Mucosa of stomach (tissue), 1 donor: ENCODE results near the gene ADAMTSL3.

Experiments used
- H3K27me3 ChIP-seq: one replicate; pipeline ENCODE4 v1.7.0; 2013; ENCODE audit warnings: mild to moderate bottlenecking, low read length; ENCODE audit not compliant: control insufficient read depth, insufficient read depth
- H3K36me3 ChIP-seq: one replicate; pipeline ENCODE4 v1.7.0; 2013; ENCODE audit warnings: low read length; ENCODE audit not compliant: control insufficient read depth, insufficient read depth
- H3K4me1 ChIP-seq: one replicate; pipeline ENCODE4 v1.7.0; 2013; ENCODE audit warnings: mild to moderate bottlenecking, low read length; ENCODE audit not compliant: control insufficient read depth, insufficient read depth
- H3K4me3 ChIP-seq: one replicate; pipeline ENCODE4 v1.7.0; 2013; ENCODE audit warnings: low read length
- H3K9ac ChIP-seq: one replicate; pipeline ENCODE4 v1.7.0; 2013; ENCODE audit warnings: mild to moderate bottlenecking, low read length, moderate library complexity
- H3K9me3 ChIP-seq: one replicate; pipeline ENCODE4 v1.7.0; 2013; ENCODE audit warnings: mild to moderate bottlenecking, low read length, moderate library complexity; ENCODE audit not compliant: control insufficient read depth
- donor health status: Pancreatic carcinoma.

Gene ADAMTSL3

GRCh38 chr15:83926116-83926515 lies 272.2 kb downstream of the ADAMTSL3 start:
- Histone ChIP-seq H3K4me3 (no peak overlapping the region), H3K9me3 (no peaks in the 10 kb centered on the region), H3K36me3 (no peaks in the 10 kb centered on the region), H3K27me3 (no peaks in the 10 kb centered on the region), H3K9ac (no peak overlapping the region), H3K4me1 (no peaks in the 10 kb centered on the region)

DNA sequence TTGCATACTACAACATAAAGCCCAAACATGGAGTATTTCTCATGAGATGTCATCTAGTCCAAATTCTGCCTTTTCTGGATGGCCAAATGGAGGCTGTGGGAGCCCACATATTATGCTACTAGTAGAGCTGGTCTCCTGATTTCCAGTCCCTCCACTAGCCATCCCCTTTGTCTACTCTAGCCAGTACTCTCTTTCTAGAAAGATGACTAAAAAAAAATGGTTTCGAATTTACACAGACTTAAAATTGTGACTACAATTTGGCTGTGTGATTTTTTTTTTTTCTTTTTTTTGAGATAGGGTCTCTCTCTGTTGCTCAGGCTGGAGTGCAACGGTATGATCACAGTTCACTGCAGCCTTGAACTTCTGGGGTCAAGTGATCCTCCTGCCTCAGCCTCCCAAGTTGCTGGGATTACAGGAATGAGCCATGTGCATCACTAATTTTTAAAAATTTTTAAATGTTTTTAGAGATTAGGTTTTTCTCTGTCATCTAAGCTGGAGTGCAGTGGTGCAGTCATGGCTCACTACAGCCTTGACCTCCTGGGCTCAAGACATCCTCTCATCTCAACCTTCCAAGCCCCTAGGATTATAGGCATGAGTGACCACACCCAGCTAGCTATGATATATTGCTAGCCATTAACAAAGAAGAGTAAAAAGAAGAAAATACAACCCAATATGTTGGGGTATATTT lies 273.9 kb downstream of the ADAMTSL3 start:
- Histone ChIP-seq H3K27me3 (no peaks in the 10 kb centered on the region), H3K36me3 (no peaks in the 10 kb centered on the region)

GRCh38 chr15:83928392-83928734 lies 274.4 kb downstream of the ADAMTSL3 start:
- H3K36me3 ChIP-seq = no peaks in the 10 kb centered on the region
- no peaks in the 10 kb centered on the region for H3K4me1 ChIP-seq
- no peak overlapping the region for H3K4me3 ChIP-seq
- no peak overlapping the region for H3K9ac ChIP-seq
- no peaks in the 10 kb centered on the region for H3K9me3 ChIP-seq
- no peaks in the 10 kb centered on the region for H3K27me3 ChIP-seq

More for the DNA sequence above, 273.9 kb downstream of the ADAMTSL3 start:
- Histone ChIP-seq H3K4me3 (no peak overlapping the region), H3K9ac (no peak overlapping the region), H3K4me1 (no peaks in the 10 kb centered on the region), H3K9me3 (no peaks in the 10 kb centered on the region)

GRCh38 chr15:83928878-83929418 lies 275.0 kb downstream of the ADAMTSL3 start:
- no peak overlapping the region for H3K9ac ChIP-seq
- H3K4me1 ChIP-seq = no peaks in the 10 kb centered on the region
- no peaks in the 10 kb centered on the region for H3K27me3 ChIP-seq
- no peaks in the 10 kb centered on the region for H3K9me3 ChIP-seq
- H3K36me3 ChIP-seq = no peaks in the 10 kb centered on the region
- no peak overlapping the region for H3K4me3 ChIP-seq

- H3K27me3 ChIP-seq = no peaks in the 10 kb centered on the region
- H3K4me1 ChIP-seq = no peaks in the 10 kb centered on the region
- H3K9ac ChIP-seq = no peak overlapping the region
- no peaks in the 10 kb centered on the region for H3K9me3 ChIP-seq
- H3K36me3 ChIP-seq = no peaks in the 10 kb centered on the region
- H3K4me3 ChIP-seq = no peak overlapping the region
These were observed 275.7 kb downstream of the ADAMTSL3 start for GRCh38 chr15:83929619-83930018.

GRCh38 chr15:83930392-83931212 lies 276.7 kb downstream of the ADAMTSL3 start:
- no peaks in the 10 kb centered on the region for H3K36me3 ChIP-seq
- no peak overlapping the region for H3K9ac ChIP-seq
- H3K4me1 ChIP-seq = no peaks in the 10 kb centered on the region
- no peaks in the 10 kb centered on the region for H3K27me3 ChIP-seq
- H3K9me3 ChIP-seq = no peaks in the 10 kb centered on the region
- H3K4me3 ChIP-seq = no peak overlapping the region

DNA sequence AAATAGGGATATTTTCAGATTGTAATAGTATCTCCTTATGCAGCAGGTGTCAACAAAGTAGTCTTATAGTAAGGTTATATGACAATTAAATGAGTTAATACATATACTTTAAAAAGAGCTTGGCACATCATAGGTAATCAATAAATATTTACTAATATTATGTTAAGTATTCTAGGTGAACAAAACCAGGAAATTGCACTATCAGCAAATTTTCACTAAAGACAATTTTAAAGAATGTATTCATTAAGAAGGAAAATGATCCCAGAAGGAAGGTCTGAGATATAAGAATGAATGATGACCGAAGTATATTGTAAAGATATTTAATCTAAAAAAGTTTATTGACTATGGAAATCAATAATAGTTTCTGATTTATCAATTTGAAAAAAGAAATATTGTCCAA lies 281.9 kb downstream of the ADAMTSL3 start:
- Histone ChIP-seq H3K9me3 (no peaks in the 10 kb centered on the region), H3K4me3 (no peak overlapping the region), H3K36me3 (no peaks in the 10 kb centered on the region), H3K27me3 (no peaks in the 10 kb centered on the region), H3K4me1 (no peaks in the 10 kb centered on the region), H3K9ac (no peak overlapping the region)

GRCh38 chr15:83940136-83940535 lies 286.2 kb downstream of the ADAMTSL3 start:
- Histone ChIP-seq H3K9me3 (no peaks in the 10 kb centered on the region), H3K27me3 (no peaks in the 10 kb centered on the region), H3K4me3 (no peak overlapping the region), H3K4me1 (no peaks in the 10 kb centered on the region), H3K36me3 (no peaks in the 10 kb centered on the region), H3K9ac (no peak overlapping the region)

DNA sequence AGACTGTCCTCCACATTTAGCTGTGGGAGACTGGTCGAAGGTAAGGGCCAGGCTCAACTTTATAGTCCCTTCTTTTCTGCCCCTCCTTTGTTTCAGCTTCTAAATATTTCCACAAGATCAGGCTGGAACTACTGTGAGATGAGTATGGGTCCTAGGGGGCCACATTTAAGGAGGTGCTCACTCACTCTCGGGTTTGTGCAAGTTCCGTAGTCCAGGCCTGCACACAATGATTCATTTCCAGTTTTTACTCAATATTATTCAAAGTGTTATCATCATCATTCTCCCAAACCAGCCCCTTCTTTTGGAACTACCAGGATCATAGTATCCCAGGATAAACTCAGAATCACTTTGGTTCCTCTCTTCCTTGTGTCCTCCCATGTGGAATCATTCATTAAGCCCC lies 289.1 kb downstream of the ADAMTSL3 start:
- no peaks in the 10 kb centered on the region for H3K36me3 ChIP-seq
- no peaks in the 10 kb centered on the region for H3K27me3 ChIP-seq
- H3K9ac ChIP-seq = no peak overlapping the region
- no peaks in the 10 kb centered on the region for H3K9me3 ChIP-seq
- no peaks in the 10 kb centered on the region for H3K4me1 ChIP-seq
- no peak overlapping the region for H3K4me3 ChIP-seq

DNA sequence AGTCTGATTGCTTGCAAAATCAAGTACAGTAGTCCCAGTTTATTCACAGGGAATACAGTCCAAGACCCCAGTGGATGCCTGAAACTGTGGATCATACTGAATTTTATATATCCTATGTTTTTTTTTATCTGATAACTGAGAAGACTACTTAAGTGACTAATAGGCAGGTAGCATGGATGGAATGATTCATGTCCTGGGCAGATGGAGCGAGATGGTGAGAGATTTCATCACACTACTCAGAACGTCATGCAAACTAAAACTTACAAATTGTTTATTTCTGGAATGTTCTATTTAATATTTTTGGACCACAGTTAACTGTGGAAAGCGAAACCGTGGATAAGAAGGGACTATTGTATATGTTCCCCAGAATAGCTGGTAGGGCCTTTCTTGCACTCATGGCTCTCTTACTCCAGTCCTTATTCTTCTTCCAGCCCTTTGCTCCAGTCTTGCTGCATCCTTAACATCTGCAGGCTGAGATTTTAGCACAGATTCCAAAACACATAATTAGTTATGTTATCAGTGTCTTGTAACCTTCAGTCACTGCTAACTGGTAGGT lies 290.0 kb downstream of the ADAMTSL3 start:
- H3K9me3 ChIP-seq = no peaks in the 10 kb centered on the region
- H3K9ac ChIP-seq = no peak overlapping the region
- no peak overlapping the region for H3K4me3 ChIP-seq
- no peaks in the 10 kb centered on the region for H3K4me1 ChIP-seq
- no peaks in the 10 kb centered on the region for H3K36me3 ChIP-seq
- no peaks in the 10 kb centered on the region for H3K27me3 ChIP-seq

DNA sequence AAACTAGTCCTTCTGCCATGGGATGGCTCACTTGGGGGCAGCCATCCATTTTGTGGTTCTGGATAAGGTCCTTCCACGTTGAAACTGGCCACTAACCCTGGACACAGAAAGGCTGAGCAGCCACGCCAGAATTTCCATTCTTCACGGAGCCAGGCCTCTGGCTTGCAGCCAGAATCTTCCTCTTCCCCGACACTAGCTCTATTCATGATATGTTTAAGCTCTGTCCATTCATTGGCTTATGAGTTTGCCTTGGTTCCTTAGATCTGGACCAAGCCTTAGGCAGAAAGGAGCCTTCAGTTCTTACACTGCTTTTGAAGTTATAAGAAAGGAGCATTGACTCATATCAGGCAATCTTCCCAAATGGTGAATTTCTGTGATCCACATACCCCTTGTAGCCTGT lies 293.2 kb downstream of the ADAMTSL3 start:
- H3K4me3 ChIP-seq = no peak overlapping the region
- no peaks in the 10 kb centered on the region for H3K9me3 ChIP-seq
- H3K36me3 ChIP-seq = no peaks in the 10 kb centered on the region
- no peak overlapping the region for H3K9ac ChIP-seq
- no peaks in the 10 kb centered on the region for H3K4me1 ChIP-seq
- H3K27me3 ChIP-seq = no peaks in the 10 kb centered on the region

DNA sequence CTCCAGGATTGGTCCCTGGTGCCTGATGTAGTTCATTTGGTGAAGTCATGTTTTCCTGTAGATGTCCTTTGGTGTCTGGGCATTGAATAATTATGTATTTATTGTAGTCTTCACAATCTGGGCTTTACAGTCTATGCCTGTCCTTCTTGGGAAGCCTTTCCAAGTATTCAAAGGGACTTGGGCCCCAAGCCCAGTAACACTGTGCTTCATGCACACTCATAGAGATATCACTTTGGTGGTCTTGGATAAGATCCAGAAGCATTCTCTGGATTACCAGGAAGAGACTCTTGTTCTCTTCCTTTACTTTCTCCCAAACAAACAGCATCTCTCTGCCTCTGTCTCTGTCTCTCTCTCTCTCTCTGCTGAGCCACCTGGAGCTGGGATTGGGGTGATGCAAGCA lies 300.6 kb downstream of the ADAMTSL3 start:
- no peaks in the 10 kb centered on the region for H3K9me3 ChIP-seq
- no peaks in the 10 kb centered on the region for H3K4me1 ChIP-seq
- H3K27me3 ChIP-seq = no peaks in the 10 kb centered on the region
- no peak overlapping the region for H3K4me3 ChIP-seq
- H3K36me3 ChIP-seq = no peaks in the 10 kb centered on the region
- H3K9ac ChIP-seq = no peak overlapping the region
